ENCODE measurements around the gene WDR81.

The WDR81 gene

DNA sequence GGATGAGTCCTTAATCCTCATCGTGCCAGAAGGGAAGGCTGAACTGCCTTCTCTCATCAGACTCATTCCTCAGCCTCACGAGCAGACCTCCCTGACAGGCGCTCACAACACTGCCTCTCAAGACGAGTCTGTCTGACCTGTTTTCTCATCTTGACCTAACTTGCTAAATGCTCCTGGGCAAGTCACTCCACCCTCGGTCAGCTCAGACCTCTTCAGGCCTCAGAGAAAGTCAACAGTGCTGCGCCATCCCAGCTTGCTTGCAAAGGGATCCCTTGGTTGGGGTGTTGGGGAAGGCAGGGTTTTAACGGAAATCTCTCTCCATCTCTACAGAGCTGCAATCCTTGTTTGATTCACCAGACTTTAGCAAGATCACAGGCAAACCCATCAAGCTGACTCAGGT lies 52.4 kb downstream of the WDR81 start:
- DNase-seq (ENCODE audit: extremely low read depth in 1 of 2, low read depth in 1 of 2), result no peak

DNA sequence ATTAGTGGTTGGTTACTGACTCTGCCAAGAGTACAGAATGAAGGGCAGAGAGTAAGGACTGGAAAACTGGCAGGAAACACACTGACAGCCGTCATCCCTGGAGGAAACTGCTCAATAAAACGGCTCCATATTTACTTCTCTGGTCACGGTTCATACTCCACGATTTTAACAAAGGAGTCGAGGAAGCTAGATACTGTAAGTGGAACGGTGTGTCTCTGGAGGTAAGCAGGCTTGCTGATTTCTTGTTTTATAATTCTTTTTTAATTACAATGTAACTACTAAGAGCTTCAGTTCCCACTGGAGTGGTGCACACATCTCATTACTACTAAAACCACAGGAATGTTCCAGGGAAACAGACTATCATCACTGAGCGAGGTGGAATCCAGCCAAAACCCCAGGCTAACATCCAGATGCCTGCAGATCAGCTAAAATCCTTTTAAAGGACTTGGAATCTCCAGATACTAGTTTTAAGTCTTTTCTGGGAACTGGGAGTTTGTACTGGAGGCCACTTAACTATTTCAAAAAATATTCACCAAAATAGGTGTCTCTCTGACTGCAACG lies 55.1 kb downstream of the WDR81 start:
- no peak for DNase-seq (ENCODE audit: extremely low read depth in 1 of 2, low read depth in 1 of 2)

DNA sequence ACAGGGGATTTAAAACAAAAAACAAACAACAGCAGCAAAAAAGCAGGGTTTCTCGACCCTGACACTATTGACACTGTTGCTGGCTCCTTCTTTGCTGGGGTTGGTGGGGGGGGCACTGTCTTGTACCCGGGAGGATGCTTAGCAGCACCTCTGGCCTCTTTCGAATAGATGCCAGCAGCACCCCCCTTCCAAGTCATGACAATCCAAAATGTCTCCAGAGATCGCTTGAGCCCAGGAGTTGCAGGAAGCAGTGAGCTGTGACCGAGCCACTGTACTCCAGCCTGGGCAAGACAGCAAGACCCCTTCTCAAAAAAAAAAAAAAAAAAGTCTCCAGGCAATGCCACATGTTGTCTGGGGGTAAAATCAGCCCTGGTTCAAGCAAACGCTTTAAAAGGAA lies 57.7 kb downstream of the WDR81 start:
- DNase-seq (ENCODE audit: extremely low read depth in 1 of 2, low read depth in 1 of 2), result no peak

GRCh38 chr17:1783271-1783670 lies 58.8 kb downstream of the WDR81 start:
- DNase-seq (ENCODE audit: extremely low read depth in 1 of 2, low read depth in 1 of 2), result no peak

DNA sequence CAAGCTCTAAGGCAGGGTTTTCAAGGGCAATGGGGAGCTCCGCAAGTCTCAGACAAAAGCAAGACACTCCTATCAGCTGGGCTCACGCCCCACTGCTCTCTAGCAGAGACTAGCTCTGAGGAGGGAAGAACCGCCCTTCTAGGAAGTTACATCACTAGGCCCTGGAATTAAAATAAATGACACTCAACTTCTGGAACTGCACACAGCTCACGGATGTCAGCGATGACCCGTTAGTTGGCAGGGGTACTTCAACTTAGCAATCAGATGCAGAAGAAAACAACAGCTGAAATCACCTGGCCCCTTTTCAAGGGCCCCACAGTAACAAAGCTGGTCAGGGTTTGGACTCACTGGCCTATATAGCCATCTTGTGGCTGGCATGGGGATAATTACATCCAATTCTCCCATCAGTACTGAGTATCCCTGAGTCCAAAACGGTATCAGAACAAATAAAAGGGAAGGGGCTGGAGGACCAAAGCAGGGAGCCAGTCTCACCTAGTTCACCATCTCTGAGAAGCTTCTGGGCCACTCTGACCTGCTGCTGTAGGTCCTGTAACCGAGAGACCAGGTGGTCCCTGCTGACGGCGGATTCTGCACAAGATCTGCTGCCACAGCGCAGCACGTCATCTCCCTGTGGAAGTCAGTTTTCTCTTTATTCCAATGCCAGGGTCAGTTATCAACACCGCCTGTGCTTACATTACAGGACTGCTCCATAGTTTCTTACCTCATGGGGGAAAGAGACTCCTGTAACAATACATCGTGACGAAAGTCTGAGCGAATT lies 59.5 kb downstream of the WDR81 start:
- no peak for DNase-seq (ENCODE audit: extremely low read depth in 1 of 2, low read depth in 1 of 2)

GRCh38 chr17:1785930-1786329 lies 61.4 kb downstream of the WDR81 start:
- DNase-seq (ENCODE audit: extremely low read depth in 1 of 2, low read depth in 1 of 2), result no peak

- DNase-seq (ENCODE audit: extremely low read depth in 1 of 2, low read depth in 1 of 2), result no peak
Observed at GRCh38 chr17:1786708-1787107, 62.2 kb downstream of the WDR81 start.

DNA sequence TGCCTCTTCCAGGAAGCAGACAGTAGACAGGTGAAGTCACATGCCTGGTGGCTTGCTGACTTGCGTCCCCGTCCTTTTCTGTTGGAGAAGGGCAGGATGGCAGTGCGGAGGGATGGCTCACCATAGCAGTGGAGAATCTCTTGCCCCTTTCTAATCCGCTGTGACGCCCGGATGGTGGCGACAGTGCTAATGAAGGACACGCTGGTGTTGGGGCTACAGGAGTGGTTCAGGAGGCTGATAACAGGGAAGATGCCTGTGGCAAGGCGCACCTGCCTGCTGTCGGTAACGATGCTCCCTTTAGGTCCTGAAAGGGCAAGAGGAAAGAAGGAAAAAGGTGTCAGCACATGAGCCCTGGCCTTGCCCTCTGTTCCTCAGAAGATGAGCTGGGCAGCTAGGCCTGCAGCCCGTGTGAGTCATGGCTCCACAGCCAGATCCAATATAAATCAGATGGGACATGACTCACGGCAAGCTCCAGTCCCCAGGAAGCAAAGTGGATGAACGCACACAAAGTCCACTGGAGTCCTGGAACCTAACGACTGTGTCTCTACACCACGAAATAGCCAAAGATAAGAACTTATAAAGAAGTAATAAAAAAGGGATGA lies 62.9 kb downstream of the WDR81 start:
- no peak for DNase-seq (ENCODE audit: extremely low read depth in 1 of 2, low read depth in 1 of 2)
